Activated CD4-positive, CD25-positive, alpha-beta regulatory T cell treated with anti-CD3 and anti-CD28 coated beads, Interleukin-2, amount 50 U/mL, for 24 hours (primary cell): ENCODE measurements around the gene ADGRL3.
"Not testable (repeated sequence)": the region's sequence is repeated elsewhere in the genome, so short reads cannot be mapped to it uniquely, and the experiment has no call there.

Source experiments
- ATAC-seq, 2 donors: fragments of 150-1000 bp; cut with Tn5 transposase; one replicate each; pipeline ENCODE4 v1.10.0; 2021; ENCODE audit warnings: mild to moderate bottlenecking in 1 of 2, moderate library complexity in 1 of 2

Gene ADGRL3

DNA sequence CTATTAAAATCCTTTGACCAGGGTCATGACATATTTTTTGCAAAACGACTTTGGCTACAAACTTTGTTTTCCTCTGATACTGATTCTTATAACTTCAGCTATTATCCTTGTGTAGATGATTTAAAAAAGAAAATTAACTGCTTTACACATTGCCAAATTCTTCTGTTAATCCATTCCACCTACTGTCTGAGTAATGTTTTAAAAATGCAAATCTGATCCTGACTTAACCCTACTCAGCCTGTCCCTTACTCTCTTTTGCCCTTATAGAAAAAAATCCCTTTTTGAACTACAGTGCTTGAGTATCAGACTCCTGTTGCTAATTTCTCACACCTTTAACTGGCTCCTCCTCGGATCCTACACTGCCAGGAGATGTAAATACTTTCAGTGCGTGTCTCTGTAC is 723.1 kb downstream of the ADGRL3 start:
- ATAC-seq = no peak

GRCh38 chr4:61924131-61924530 is 724.0 kb downstream of the ADGRL3 start:
- no peak for ATAC-seq

- no peak for ATAC-seq
Observed at GRCh38 chr4:61933527-61933926, 733.4 kb downstream of the ADGRL3 start.

DNA sequence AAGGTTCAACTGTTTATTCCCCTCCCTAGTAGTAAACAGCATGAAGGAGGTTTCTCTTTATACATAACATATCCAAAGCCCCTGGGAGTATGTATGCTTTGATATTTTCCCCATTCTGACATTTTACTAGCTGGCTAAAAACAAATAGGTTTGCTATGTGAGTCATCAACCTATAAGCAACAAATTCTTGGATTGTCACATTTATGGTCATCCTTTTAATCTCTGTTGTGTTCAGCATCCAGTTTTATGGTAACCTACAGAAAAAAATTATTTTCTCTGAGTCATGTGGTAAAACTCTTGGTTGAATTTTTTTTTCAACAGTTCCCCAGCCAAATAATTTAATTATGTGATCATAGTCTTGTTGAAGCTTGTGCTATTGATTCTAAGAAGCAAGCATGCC is 734.1 kb downstream of the ADGRL3 start:
- no peak for ATAC-seq

DNA sequence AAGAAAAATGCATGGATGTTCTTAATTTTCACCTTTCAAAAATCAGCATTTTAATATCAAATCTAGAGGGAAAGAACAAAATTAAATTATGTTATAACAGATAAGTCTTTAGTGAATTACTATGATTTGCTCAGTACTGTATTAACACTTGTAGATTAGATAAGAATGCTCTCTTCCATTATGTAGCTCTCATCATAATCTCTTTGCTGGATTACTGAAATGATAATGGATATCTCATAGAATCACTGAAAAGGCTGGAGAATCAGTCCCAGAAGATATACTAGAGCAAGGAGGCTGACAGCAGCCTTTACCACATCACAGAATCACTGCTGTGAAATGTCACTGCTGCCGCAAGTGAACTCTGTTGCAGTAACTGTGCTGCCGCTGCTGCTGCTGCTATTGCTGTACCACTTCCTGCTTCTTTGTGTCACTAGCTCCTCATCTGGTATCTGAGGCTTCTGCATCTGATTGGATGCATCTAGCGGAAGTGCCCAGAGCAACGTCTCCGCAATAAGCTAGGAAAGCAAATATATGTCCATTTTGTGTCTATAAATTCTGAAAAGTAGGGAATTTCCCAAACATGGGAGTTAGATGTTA is 738.2 kb downstream of the ADGRL3 start:
- no peak for ATAC-seq

- no peak for ATAC-seq
Observed at GRCh38 chr4:61950625-61951024, 750.5 kb downstream of the ADGRL3 start.

GRCh38 chr4:61953386-61953785 is 753.3 kb downstream of the ADGRL3 start:
- no peak for ATAC-seq

DNA sequence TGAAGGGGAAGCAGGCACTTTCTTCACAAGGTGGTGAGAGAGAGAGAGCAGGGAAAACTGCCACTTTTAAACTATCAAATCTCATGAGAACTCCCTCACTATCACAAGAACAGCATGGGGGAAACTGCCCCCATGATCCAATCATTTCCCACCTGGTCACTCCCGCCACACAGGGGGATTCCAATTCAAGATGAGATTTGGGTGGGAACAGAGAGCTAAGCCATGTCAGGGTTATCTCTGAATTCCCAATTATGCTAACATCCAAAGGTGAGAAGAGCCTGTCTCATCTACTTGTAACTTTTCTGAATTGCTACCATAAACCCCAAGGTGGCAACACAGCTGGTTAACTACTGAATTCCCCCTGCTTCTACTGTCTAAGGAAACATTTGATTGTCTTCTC is 758.5 kb downstream of the ADGRL3 start:
- no peak for ATAC-seq

DNA sequence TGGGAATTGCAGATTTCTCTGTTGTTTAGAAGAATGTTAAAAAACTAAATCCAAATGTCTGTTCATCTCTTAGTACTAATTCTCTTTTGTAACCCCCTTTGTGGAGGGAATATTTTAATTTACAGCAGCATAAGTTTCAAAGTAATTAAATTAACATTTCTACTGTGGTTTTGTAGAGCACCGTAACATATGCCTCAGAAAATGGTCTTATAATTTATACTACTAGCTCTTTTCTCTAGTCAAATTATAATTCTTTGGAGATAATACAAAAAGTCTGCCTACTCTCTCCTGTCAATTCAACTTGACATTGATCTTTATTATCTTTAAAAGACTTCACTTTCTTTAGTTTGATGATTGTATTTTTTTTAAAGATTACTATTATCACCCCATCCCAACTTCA is 759.0 kb downstream of the ADGRL3 start:
- ATAC-seq = no peak

DNA sequence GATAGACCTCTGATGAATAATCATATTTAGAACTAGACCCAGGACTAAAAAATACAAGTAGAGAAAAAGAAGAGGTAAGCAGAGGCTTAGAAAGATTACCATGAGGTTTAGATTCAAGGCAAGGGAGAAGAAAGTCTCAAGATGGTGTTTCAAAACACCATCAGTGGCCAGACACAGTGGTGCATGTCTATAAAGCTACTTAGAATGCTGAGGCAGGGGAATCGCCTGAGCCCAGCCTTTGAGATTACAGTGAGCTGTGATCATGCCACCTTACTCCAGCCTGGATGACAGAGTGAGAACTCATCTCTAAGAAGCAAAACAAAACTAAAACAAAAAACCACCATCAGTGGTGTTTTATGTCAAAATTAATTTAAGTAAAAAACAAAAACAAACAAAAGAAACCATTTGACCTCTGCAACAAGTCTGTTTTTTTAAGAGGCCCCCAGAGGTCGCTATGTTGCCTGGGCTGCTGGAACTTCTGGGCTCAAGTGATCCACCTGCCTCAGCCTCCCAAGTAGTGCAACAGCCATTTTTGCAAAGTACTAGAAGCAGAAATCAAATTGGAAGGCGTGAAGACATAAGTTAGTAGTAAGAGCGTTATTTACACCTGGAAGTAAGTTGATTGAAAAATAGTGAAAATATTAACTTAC is 784.3 kb downstream of the ADGRL3 start:
- no peak for ATAC-seq

DNA sequence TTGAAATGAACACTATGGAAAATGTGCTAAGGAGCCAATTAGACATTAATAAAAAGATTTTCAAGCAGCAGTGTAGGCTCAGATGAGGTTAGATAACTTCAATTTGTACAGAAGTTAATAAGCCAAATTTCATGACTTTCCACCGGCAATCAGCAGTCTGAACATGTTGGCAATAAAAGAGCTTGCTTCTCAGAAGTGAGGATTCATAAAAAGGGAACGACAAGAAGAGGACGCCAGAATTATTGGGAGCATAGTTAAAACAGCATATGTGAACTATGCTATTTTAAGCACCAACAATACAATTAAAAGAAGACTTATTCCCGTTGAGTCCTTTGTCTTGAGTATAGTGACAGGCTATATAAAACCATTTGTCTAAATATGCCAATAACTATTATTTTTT is 785.3 kb downstream of the ADGRL3 start:
- ATAC-seq = no peak

DNA sequence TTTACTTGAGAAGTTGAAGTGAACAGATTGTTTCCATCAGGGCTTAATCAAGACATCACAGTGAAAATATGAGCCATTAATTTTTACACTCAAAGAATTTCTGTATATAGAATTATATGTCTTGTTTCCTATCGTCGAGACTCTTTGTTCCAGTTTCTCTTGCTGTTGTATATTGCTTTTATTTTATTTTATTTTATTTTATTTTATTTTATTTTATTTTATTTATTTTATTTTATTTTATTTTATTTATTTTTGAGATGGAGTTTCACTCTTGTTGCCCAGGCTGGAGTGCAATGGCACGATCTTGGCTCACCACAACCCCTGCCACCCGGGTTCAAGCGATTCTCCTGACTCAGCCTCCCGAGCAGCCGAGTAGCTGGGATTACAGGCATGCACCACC is 786.8 kb downstream of the ADGRL3 start:
- not testable (repeated sequence) for ATAC-seq

DNA sequence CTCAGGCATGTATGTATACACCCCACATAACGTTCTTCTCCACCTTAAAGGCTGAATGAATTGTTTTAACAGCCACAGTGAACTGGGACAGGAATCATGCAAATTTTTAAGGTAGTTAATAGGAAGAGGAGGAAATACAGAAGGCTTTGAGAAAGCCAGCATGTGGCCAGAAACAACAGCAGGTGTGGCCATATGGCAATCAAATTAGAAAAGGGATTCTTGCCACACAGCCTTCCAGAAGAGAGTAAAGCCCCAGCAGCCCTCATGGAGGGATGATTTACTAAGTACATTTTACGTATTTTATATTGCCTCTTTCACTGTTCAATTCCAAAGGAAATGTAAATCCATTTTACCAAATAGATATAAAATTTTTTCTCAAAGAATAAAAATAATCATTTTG is 792.2 kb downstream of the ADGRL3 start:
- no peak for ATAC-seq

DNA sequence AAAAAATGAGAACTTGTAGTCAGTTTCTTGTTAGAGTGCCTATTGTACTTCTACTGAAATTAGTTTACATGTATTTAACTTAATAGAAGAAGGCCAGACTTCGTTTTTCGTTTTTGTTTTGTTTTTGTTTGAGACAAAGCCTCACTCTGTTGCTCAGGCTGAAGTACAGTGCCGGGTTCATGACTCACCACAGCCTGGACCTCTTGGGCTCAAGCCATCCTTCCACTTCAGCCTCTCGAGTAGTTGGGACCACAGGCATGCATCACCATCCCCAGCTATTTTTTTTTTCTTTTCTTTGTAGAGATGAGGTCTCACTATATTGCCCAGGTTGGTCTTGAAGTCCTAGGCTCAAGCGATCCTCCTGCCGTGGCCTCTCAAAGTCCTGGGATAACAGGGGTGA is 793.9 kb downstream of the ADGRL3 start:
- no peak for ATAC-seq

DNA sequence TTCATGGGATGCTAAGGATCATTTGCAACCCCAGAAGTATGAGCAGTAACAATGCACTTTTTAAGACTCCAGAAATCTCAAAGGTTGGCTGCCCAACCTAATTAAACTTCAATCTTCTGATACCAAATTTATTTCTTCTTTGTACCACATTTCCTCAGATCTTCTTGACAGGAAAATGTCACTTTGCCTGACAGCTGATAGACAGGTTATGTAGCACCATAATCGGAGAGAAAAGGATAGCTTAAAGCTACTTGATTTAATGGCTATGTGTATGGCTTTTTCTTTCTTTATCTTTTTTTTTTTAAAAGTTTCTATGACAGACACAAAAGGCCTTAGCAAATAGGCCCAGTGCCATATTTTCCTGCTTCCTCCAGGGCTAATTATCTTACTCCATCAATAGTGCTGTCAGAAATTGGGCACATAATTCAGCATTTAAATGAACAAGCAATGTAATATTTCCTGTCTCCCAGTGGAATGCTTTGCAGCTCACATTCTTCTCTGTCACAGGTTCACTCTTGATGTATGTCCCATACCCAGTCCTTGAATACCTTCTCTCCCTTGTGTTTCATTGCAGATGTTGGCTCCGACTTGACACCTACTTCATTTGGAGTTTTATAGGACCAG is 795.7 kb downstream of the ADGRL3 start:
- ATAC-seq = no peak

GRCh38 chr4:61996943-61997342 is 796.8 kb downstream of the ADGRL3 start:
- ATAC-seq = no peak

DNA sequence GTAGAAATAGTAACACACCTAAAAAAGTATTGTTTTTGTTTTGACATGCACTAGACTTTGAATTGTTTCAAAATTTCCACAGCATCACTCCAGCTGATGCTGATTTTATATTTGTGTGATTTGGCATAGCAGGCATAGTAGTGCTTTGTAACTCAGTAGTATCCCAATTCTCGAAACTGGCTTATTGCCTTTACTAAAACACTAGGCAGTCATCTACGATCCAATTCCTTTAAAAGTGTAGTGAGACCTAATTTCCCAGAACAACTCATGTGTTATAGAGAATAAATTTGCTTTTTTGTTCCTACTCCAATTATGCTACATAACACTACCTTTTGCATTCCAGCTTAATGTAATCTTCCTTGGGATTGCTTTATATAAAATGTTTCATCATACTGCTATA is 797.7 kb downstream of the ADGRL3 start:
- no peak for ATAC-seq

GRCh38 chr4:62003695-62004094 is 803.6 kb downstream of the ADGRL3 start:
- ATAC-seq = no peak

GRCh38 chr4:62004881-62005280 is 804.8 kb downstream of the ADGRL3 start:
- ATAC-seq = no peak

GRCh38 chr4:62006108-62006507 is 806.0 kb downstream of the ADGRL3 start:
- ATAC-seq = no peak

GRCh38 chr4:62015043-62015739 is 815.1 kb downstream of the ADGRL3 start:
- ATAC-seq = no peak

GRCh38 chr4:62018537-62018936 is 818.4 kb downstream of the ADGRL3 start:
- no peak for ATAC-seq

GRCh38 chr4:62023633-62024032 is 823.5 kb downstream of the ADGRL3 start:
- ATAC-seq = no peak

DNA sequence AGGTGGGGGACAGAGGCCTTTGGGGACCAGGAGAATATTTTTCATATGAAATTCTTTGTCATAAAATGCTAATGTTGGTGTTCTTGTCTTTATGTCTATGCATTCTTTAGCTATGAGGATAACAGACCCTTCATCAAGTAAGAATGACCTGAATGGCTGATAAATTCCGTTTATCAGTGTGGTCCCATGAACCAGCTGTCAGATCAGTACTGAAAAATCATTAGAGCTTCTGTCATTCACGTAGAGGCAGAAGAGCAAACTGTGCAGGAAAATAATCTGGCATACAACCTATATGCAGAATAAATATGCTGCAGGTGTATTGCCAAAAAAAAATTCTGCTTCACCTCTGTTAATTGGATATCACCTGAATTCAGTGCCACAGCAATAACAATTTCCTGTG is 828.6 kb downstream of the ADGRL3 start:
- no peak for ATAC-seq
